B cell (primary cell): Measurements from ENCODE around the gene AGT.

ENCODE experiments used
- EZH2 ChIP-seq: IDR thresholded peaks from 2 replicates; pipeline ENCODE4 v1.6.1; 2012; ENCODE audit warnings: borderline replicate concordance, low read depth, mild to moderate bottlenecking, moderate library complexity, low read length; ENCODE audit not compliant: insufficient read depth, poor library complexity, severe bottlenecking
- TF ChIP-seq, protein P1 (sequence below): fragments of 200-600 bp; IDR thresholded peaks from one replicate; pipeline ENCODE4 v1.8.0; 2022; ENCODE audit warnings: antibody characterized with exemption, mild to moderate bottlenecking

DNA sequence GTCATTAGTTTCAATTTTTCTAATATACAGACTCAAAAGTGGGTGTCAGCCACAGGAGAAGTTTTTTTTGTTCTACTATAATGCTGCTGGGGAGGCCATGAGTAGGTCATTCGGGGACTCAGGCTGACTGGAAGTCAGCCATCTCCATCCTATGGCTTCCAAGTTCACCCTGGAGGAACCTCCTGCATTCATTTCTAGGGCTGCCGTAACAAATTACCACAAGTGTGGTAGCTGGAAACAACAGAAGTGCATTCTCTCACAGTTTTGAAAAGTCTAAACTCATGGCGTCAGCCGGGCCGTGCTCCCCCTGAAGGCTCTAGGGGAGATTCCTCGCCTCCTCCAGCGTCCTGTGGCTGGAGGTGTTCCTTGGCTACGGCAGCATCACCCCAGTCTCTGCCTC is 17.7 kb downstream of the AGT start:
- TF ChIP-seq, protein P1, sequence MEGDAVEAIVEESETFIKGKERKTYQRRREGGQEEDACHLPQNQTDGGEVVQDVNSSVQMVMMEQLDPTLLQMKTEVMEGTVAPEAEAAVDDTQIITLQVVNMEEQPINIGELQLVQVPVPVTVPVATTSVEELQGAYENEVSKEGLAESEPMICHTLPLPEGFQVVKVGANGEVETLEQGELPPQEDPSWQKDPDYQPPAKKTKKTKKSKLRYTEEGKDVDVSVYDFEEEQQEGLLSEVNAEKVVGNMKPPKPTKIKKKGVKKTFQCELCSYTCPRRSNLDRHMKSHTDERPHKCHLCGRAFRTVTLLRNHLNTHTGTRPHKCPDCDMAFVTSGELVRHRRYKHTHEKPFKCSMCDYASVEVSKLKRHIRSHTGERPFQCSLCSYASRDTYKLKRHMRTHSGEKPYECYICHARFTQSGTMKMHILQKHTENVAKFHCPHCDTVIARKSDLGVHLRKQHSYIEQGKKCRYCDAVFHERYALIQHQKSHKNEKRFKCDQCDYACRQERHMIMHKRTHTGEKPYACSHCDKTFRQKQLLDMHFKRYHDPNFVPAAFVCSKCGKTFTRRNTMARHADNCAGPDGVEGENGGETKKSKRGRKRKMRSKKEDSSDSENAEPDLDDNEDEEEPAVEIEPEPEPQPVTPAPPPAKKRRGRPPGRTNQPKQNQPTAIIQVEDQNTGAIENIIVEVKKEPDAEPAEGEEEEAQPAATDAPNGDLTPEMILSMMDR = no peak
- TF ChIP-seq EZH2 = no peak
